T-helper 2 cell treated with Interferon-gamma antibody and Interleukin-4, amounts not matched to agents 5 μg/mL and 100 μg/mL, for 36 hours (primary cell): ENCODE results near the gene RGS9.
"Not testable (repeated sequence)": the region's sequence is repeated elsewhere in the genome, so short reads cannot be mapped to it uniquely, and the experiment has no call there.

Source experiments
- DNase-seq: peaks from one replicate; pipeline ENCODE4 v3.0.0; 2021; ENCODE audit warnings: low spot score
- H3K27ac Mint-ChIP-seq: one replicate; pipeline ENCODE4 v1.8.0; 2021; ENCODE audit warnings: mild to moderate bottlenecking, mixed read lengths
- H3K27me3 Mint-ChIP-seq: one replicate; pipeline ENCODE4 v1.8.0; 2021; ENCODE audit warnings: low read depth, mixed read lengths
- H3K36me3 Mint-ChIP-seq: one replicate; pipeline ENCODE4 v1.8.0; 2021; ENCODE audit warnings: low read depth, mixed read lengths
- H3K4me1 Mint-ChIP-seq: one replicate; pipeline ENCODE4 v1.8.0; 2021; ENCODE audit warnings: low read depth, mixed read lengths
- H3K4me3 Mint-ChIP-seq: one replicate; pipeline ENCODE4 v1.8.0; 2022; ENCODE audit warnings: mild to moderate bottlenecking, moderate library complexity, mixed read lengths
- H3K9me3 Mint-ChIP-seq: one replicate; pipeline ENCODE4 v1.8.0; 2021; ENCODE audit warnings: mixed read lengths

RGS9 gene

DNA sequence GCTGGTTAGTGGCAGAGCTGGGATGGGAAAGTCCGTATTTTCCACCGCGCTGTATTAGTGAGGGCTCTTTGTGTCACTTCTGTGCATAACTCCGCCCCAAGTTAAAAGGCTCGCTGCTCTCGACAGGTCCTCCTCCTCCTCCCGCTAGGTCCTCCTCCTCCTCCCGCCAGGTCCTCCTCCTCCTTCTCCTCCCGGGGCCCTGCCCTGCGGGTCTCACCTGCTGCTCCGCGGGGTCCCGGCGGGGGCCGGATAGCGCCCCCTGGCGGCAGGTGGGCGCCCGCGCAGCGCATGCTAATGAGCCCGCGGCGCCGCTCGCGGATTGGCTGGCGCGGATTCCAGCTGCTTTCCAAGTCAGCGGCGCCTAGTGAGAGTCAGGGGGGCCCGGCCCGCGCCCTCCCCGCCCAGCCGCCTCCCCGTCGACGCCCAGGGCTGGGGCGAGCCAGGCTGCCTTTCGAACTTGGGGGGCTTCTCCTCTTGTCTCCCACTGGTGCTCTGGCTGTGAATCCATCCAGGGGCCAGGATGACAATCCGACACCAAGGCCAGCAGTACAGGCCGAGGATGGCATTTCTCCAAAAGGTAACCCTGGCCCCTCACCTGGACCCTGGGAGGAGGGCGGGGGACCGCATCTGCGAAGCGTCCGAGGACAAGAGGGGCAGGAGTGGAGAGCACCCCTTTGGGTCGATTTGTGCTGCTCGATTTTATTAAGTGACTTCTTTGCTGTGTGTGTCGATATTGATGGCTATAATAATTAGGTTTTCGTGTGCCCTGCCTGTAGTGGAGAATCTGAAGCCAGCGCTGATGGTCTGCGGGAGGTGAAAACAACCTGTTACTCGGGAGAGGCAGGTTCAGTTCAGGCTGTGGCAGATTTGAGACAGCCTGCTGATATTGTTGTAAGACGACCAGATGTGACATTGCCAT lies at the start of gene RGS9:
TSS of gene RGS9 (plus strand) at position 350 of the 919 bp plus-strand sequence. CDS start at position 521, 171 bp downstream.
- Mint-ChIP-seq H3K27me3 (no peaks in the 10 kb centered on the region), H3K9me3 (no peaks in the 10 kb centered on the region), H3K36me3 (peaks cover 13% of the 10 kb centered on the region), H3K27ac (peak within 1 kb of the TSS; percentile 89), H3K4me1 (peaks cover 49% of the 10 kb centered on the region), H3K4me3 (peak within 1 kb of the TSS; percentile 96)
- DNase-seq, result peak; percentile 88

DNA sequence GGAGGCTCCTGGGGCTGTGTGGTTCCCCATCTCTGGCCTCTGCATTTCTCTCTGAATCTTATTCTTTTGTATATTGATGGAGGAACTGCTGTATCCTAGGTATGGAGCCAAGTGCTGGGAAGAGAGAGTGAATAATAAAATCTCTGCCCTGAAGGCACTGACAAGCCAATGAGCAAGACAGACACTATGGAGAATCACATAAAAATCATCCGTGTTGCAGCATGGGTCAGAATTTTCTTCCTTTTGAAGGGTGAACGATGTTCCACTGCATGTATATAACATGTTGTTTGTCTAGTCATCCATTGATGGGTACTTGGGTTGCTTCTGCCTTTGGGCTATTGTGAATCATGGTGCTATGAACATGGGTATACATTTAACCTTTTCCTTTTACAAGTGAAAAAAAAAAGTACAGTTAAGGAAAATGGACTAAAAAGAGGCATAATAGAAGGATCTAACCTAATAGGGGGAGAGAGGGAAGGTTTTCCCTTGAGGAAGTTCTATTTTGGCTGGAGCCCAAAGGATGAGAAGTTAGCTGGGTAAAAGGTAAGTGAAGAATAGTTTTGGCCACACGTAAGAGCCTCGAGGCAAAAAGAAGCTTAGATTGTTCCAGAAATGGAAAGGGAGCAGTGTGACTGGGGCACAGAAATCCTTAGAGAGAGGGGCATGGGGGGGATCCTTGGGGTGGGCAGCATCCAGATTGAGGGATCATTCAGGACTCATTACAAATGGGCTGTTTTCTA lies 48.4 kb upstream of the RGS9 start:
- H3K4me3 Mint-ChIP-seq, result no peak overlapping the region
- no peak overlapping the region for H3K27ac Mint-ChIP-seq
- H3K4me1 Mint-ChIP-seq, result peaks cover 6% of the 10 kb centered on the region
- H3K27me3 Mint-ChIP-seq, result peaks cover 12% of the 10 kb centered on the region
- H3K9me3 Mint-ChIP-seq, result no peaks in the 10 kb centered on the region
- no peak for DNase-seq
- H3K36me3 Mint-ChIP-seq, result peaks cover 1% of the 10 kb centered on the region

DNA sequence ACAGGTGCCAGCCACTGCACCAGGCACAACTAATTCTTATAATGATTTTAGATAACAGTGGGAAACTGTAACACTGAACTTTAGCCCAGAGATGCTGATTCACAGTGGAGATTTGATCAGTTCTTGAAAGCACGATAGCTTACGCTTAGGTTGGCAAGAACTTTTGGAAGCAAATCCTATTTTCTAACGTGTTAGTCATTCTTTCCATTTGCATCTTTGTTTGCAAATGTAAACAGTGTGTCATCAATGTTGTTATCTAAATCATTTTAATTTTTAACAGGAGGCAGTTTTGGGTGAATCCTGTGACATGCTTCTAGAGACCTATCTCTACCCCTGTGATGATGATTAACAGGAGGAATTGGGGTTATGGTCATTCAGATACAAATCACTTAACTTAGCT lies 44.9 kb upstream of the RGS9 start:
- H3K36me3 Mint-ChIP-seq, result no peaks in the 10 kb centered on the region
- DNase-seq, result no peak

GRCh38 chr17:65092721-65093356 lies 44.3 kb upstream of the RGS9 start:
- not testable (repeated sequence) for DNase-seq, H3K36me3 Mint-ChIP-seq, H3K27ac Mint-ChIP-seq, H3K4me3 Mint-ChIP-seq, H3K9me3 Mint-ChIP-seq, H3K4me1 Mint-ChIP-seq
- H3K27me3 Mint-ChIP-seq, result peaks cover 12% of the 10 kb centered on the region

More for the DNA sequence above, 44.9 kb upstream of the RGS9 start:
- Mint-ChIP-seq H3K9me3 (no peaks in the 10 kb centered on the region), H3K4me3 (no peak overlapping the region), H3K4me1 (peaks cover 5% of the 10 kb centered on the region), H3K27ac (no peak overlapping the region), H3K27me3 (peaks cover 12% of the 10 kb centered on the region)

DNA sequence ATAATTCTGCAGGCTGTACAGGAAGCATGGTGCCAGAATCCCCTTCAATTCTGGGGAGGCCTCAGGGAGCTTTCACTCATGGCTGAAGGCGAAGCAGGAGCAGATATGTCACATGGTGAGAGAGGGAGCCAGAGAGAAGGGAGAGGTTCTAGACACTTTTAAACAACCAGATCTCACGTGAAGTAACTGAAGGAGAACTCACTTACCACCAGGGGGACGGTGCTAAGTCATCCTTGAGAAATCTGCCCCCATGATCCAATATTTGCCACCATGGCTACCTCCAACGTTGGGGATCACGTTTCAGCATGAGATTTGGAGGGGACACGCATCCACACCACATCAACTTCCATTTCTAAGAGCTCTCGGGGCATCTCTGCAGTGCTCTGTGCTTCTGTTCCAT lies 43.2 kb upstream of the RGS9 start:
- Mint-ChIP-seq H3K27me3 (peaks cover 10% of the 10 kb centered on the region), H3K27ac (no peak overlapping the region)

DNA sequence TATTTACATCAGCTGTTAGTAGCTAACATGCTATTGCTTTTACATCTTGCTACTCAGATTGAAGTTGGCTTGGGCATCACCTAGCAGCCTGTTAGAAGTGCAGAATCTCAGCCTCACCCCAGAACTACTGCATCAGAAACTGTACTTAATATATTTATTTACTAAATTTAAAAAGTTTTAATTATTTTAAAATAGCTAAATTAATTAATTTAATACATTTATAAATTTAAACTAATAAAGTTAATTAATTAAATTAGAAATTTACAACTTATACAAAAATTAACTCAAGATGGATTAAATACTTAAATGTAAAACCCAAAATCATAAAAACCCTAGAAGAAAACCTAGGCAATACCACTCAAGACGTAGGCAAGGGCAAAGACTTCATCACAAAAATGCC lies 41.7 kb upstream of the RGS9 start:
- Mint-ChIP-seq H3K27ac (no peak overlapping the region), H3K9me3 (no peaks in the 10 kb centered on the region), H3K36me3 (no peaks in the 10 kb centered on the region), H3K4me1 (peaks cover 16% of the 10 kb centered on the region), H3K27me3 (peaks cover 1% of the 10 kb centered on the region), H3K4me3 (no peak overlapping the region)
- no peak for DNase-seq

More for the DNA sequence above, 43.2 kb upstream of the RGS9 start:
- Mint-ChIP-seq H3K9me3 (no peaks in the 10 kb centered on the region), H3K36me3 (no peaks in the 10 kb centered on the region), H3K4me3 (no peak overlapping the region), H3K4me1 (peaks cover 5% of the 10 kb centered on the region)
- DNase-seq, result no peak

DNA sequence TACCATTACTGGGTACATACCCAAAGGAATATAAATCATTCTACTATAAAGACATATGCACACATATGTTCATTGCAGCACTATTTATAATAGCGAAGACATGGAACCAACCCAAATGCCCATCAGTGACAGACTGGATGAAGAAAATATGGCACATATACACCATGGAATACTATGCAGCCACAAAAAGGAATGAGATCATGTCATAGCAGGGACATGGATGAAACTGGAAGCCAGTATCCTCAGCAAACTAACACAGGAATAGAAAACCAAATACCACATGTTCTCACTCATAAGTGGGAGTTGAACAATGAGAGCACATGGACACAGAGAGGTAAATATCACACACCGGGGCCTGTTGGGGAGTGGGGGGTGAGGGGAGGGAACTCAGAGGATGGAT lies 40.8 kb upstream of the RGS9 start:
- H3K4me3 Mint-ChIP-seq, H3K36me3 Mint-ChIP-seq, H3K27me3 Mint-ChIP-seq, DNase-seq, H3K27ac Mint-ChIP-seq, H3K9me3 Mint-ChIP-seq: not testable (repeated sequence)
- H3K4me1 Mint-ChIP-seq, result peaks cover 19% of the 10 kb centered on the region

DNA sequence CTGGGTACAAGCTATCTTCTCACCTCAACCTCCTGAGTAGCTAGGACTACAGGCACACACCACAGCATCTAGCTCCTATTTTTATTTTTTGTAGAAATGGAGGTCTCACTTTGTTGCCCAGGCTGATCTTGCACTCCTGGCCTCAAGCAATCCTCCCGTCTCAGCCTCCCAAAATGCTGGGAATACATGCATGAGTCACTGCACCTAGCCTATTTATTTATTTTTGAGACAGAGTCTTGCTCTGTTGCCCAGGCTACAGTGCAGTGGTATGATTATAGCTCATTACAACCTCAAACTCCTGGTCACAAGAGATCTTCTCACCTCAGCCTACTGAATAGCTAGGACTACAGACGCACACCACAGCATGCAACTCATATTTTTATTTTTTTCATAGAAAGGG lies 40.1 kb upstream of the RGS9 start:
- Mint-ChIP-seq H3K4me1 (peaks cover 19% of the 10 kb centered on the region), H3K27me3 (no peaks in the 10 kb centered on the region), H3K4me3 (no peak overlapping the region), H3K36me3 (no peaks in the 10 kb centered on the region), H3K27ac (no peak overlapping the region), H3K9me3 (no peaks in the 10 kb centered on the region)
- DNase-seq, result no peak

DNA sequence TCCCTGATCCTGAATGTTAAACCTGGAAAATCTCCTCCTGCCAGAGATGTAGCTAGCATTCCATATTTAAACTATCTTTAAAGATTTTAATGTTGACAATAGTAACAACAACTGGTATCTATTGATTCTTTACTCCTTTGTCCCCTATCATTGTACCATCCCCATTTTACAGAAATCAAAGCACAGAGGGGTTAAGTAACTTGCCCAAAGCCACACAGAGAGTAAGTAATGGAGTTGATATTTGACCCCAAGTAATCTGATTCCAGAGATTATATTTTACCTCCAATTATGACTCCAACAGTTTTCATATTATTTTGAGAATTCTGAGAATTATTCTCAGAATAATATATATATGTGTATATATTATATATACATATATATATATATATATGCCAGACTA lies 37.7 kb upstream of the RGS9 start:
- Mint-ChIP-seq H3K27ac (peak overlapping the region; percentile 17), H3K4me3 (peak overlapping the region; percentile 43), H3K36me3 (no peaks in the 10 kb centered on the region), H3K27me3 (peaks cover 3% of the 10 kb centered on the region), H3K4me1 (peaks cover 19% of the 10 kb centered on the region), H3K9me3 (no peaks in the 10 kb centered on the region)
- DNase-seq, result no peak

- DNase-seq, result peak; percentile 84
- Mint-ChIP-seq H3K4me3 (peak overlapping the region; percentile 92), H3K36me3 (no peaks in the 10 kb centered on the region), H3K27me3 (peaks cover 4% of the 10 kb centered on the region), H3K4me1 (peaks cover 19% of the 10 kb centered on the region), H3K9me3 (no peaks in the 10 kb centered on the region), H3K27ac (peak overlapping the region; percentile 93)
Observed at GRCh38 chr17:65099941-65100315, 37.2 kb upstream of the RGS9 start.

- H3K9me3 Mint-ChIP-seq, result no peaks in the 10 kb centered on the region
- H3K27me3 Mint-ChIP-seq, result peaks cover 4% of the 10 kb centered on the region
- H3K4me1 Mint-ChIP-seq, result peaks cover 19% of the 10 kb centered on the region
- H3K4me3 Mint-ChIP-seq, result peak overlapping the region; percentile 92
- DNase-seq, result peak; percentile 81
- H3K36me3 Mint-ChIP-seq, result no peaks in the 10 kb centered on the region
- peak overlapping the region; percentile 93 for H3K27ac Mint-ChIP-seq
Observed at GRCh38 chr17:65100316-65101140, 36.6 kb upstream of the RGS9 start.

GRCh38 chr17:65101371-65101770 lies 35.8 kb upstream of the RGS9 start:
- Mint-ChIP-seq H3K36me3 (no peaks in the 10 kb centered on the region), H3K9me3 (no peaks in the 10 kb centered on the region), H3K4me3 (peak overlapping the region; percentile 73), H3K27me3 (peaks cover 4% of the 10 kb centered on the region), H3K4me1 (peaks cover 14% of the 10 kb centered on the region), H3K27ac (no peak overlapping the region)
- DNase-seq, result no peak

DNA sequence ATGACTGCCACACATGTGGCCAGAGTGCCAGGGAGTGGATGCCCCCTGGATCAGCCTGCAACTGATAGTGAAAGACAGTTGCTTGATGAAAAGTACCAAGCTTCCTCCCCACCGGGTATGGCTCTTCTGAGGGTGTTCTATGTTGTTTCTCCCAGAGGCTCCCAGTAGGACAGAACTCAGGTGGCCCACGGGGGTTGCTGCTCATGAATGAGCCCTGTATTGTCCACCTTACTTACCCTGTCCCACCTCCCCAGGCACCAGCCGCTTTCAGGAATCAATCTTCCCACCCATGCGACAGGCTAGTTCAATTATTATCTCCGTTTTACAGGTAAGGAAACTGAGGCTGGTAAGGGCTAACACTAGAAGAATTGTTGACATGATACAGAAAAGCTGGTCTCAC lies 34.9 kb upstream of the RGS9 start:
- peaks cover 14% of the 10 kb centered on the region for H3K4me1 Mint-ChIP-seq
- H3K27ac Mint-ChIP-seq, result no peak overlapping the region
- H3K36me3 Mint-ChIP-seq, result no peaks in the 10 kb centered on the region
- DNase-seq, result no peak
- H3K27me3 Mint-ChIP-seq, result peaks cover 4% of the 10 kb centered on the region
- no peaks in the 10 kb centered on the region for H3K9me3 Mint-ChIP-seq
- H3K4me3 Mint-ChIP-seq, result no peak overlapping the region
